HG03571 (cell line): ENCODE results near the gene NACC1.

Experiments
- ATAC-seq: cut with Tn5 transposase; IDR thresholded peaks from one replicate; pipeline ENCODE4 v1.9.1; 2021; ENCODE audit not compliant: unreplicated experiment

The NACC1 gene

GRCh38 chr19:13118424-13119193 lies 545 bp downstream of the NACC1 start:
- ATAC-seq: no peak

- ATAC-seq: no peak
Observed at GRCh38 chr19:13119627-13120026, 1.6 kb downstream of the NACC1 start.

GRCh38 chr19:13120031-13120430 lies 2.0 kb downstream of the NACC1 start:
- ATAC-seq: no peak

DNA sequence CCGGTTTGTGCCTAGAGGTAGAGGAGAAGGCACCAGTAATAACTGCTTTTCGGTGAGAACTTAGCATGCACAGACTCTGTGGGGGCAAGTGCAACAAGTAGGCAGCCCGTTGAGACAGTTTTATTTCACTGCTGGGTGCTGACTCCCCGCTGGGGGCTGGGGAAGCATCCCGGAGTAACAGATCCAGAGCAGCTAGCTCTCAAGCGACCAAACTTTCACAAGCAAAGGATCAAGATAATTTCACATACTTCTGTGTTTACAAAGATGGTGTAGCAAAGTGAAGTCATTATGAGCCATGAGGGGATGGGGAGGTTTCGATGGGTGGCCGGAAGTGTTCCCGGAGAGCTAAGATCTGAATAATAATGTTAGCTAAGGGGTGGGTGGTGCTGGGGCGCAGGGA lies 2.8 kb downstream of the NACC1 start:
- ATAC-seq: no peak

GRCh38 chr19:13121551-13122274 lies 3.6 kb downstream of the NACC1 start:
- no peak for ATAC-seq

GRCh38 chr19:13122275-13122878 lies 4.3 kb downstream of the NACC1 start:
- ATAC-seq: no peak

DNA sequence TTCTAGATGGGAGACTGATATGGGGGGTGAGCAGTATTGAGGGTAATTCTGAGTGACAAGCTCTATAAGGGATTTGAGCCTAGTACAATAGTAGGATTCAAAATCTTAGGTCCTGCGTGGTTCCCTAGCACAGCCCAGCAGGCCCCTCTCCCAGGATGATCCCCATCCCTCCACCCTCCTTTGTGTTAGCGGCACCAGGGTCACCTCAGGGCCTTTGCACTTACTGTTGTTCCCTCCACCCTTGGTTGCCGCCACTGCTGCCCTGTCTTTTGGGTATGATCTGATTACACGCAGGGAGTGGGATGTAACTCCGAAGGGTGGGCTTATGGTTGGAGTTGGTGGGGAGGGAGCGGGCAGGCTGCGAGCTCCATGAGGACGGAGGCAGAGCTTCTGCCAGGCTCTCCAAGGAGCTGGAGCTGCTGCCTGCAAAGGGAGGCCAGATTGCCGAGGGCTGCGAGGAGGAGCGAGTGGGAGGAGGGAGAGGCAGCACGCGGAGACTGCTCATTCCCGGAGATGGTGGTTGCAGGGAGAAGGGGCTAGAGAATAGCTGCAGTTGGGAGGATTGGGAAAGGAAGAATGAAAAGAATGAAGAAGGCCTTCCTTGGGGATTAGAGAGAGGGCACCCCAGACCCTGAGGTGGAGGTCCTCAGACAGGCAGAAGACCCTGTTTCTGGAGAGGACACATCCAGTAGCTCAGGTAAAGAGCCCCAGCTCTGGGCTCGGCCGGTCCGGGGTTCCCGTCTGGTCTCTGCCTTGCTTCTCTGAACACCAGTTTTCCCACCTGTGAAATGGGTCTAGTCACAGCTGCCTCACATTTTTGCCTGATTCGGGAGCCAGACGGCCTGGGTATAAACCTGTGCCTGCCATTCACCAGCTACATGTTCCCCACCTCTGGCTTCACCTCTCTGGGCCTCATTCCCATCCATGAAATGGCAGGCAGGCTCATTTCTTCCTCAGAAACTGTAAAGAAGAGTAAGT lies 5.2 kb downstream of the NACC1 start:
- ATAC-seq: no peak

GRCh38 chr19:13127051-13127450 lies 9.0 kb downstream of the NACC1 start:
- ATAC-seq: no peak

- no peak for ATAC-seq
Observed at GRCh38 chr19:13127811-13128575, 9.9 kb downstream of the NACC1 start.

GRCh38 chr19:13128583-13128982 lies 10.5 kb downstream of the NACC1 start:
- no peak for ATAC-seq

- ATAC-seq: no peak
Observed at GRCh38 chr19:13129384-13129783, 11.3 kb downstream of the NACC1 start.

GRCh38 chr19:13130886-13131490 lies 12.9 kb downstream of the NACC1 start:
- no peak for ATAC-seq

DNA sequence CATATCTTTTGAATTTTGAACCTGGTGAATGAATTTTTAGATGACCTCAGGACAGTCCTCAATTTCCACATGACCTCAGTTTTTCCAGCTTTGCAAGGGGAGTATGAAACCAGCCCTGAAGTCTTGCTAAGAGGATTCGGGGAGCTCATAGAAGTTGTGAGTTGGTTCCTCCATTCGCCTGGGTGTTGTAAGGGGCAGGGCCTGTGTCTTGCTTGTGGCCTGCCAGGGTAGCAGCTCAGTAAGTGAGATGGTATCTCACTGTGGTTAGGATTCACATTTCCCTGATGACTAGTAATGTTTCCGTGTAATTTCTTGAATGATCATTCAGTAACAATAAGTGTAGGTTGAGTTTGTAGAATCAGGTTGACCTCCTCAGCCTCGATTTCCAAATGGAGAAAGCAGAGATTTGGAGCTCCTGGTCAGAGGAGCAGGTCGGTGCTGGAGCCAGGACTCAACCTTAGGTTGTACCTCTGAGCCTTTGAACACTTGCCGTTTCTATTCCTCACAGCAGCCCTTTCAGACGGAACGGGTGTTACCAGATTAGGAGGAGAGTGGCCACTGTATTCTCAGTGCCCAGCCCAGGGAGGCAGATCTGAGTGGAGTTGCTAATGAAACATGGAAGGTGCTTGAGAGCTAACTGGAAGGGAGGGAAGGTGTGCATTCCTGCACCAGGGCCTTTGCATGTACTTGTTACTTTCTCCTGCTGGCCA lies 14.6 kb downstream of the NACC1 start:
- ATAC-seq: no peak

DNA sequence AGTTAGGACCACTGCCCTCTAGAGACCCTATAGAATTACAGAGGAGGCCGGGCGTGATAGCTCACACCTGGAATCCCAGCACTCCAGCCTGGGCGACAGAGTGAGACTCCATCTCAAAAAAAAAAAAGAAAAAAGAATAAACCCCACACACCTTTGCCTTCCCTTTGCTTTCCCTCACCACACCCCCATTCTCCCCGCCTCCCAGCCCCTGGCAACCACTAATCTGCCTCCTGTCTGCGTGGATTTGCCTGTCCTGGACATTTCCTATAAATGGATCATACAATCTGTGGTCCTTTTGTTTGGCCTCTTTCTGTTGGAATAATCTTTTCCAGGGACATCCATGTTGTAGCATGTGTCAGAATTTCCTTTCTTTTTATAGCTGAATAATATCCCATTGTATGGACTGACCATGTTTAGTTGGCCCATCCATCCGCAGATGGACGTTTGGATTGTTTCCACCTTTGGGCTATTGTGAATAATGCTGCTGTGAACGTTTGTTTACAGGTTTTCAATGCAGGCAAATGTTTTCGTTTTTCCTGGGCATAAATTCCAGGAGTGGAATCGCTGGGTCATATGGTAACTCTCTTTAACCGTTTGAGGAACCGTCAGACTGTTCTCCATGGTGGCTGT lies 15.3 kb downstream of the NACC1 start:
- ATAC-seq: no peak

DNA sequence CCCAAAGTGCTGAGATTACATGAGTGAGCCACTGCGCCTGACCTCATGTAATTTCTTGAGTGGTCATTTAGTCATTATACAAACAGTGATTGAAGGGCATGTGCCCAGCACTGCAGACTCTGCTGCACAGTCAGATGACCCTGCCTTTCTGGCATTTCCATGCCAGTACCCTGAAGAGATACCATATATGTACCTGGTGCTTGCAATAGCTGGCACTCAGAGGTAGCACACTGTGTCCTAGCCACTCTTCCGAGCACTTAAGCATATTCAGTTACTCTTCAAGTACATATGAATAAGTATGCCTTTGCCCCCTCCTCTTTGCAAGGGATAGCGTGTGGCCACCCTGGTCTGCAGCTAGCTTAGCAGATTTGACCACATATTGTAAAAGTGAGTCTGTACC lies 16.6 kb downstream of the NACC1 start:
- ATAC-seq: no peak

DNA sequence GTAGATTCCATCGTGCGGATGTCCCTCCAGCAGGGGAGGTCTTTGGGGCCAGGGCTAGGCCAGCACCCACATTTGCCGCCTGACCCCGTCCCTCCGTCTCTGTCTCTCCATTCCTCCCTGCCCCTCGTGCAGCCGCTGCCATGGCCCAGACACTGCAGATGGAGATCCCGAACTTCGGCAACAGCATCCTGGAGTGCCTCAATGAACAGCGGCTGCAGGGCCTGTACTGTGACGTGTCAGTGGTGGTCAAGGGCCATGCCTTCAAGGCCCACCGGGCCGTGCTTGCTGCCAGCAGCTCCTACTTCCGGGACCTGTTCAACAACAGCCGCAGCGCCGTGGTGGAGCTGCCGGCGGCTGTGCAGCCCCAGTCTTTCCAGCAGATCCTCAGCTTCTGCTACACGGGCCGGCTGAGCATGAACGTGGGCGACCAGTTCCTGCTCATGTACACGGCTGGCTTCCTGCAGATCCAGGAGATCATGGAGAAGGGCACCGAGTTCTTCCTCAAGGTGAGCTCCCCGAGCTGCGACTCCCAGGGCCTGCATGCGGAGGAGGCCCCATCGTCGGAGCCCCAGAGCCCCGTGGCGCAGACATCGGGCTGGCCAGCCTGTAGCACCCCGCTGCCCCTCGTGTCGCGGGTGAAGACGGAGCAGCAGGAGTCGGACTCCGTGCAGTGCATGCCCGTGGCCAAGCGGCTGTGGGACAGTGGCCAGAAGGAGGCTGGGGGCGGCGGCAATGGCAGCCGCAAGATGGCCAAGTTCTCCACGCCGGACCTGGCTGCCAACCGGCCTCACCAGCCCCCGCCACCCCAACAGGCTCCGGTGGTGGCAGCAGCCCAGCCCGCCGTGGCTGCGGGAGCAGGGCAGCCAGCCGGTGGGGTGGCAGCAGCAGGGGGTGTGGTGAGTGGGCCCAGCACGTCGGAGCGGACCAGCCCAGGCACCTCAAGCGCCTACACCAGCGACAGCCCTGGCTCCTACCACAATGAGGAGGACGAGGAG lies 17.3 kb downstream of the NACC1 start:
- ATAC-seq: no peak

- no peak for ATAC-seq
Observed at GRCh38 chr19:13137290-13137794, 19.3 kb downstream of the NACC1 start.
